IMR-90 (cell line): Measurements from ENCODE around the gene LCA5. TPM values are rescaled to one million over a fixed set of nuclear protein-coding genes. Genes with fewer than 3 reads are reported as not detected.

Experiments used
- ATAC-seq: fragments of 200-7000 bp; cut with Tn5 transposase; 2 replicates; pipeline ENCODE4 v1.9.1; 2020; ENCODE audit warnings: low read depth, mild to moderate bottlenecking, moderate library complexity
- BruUV-seq: library from RNA; stranded (reverse); fragments of 400-500 nt; replicated peaks from 2 replicates; lab custom pipeline; 2021; lab: Mats Ljungman, UMichigan
- CTCF ChIA-PET: fragments of 300-600 bp; formaldehyde crosslinking; extraction: SDS; loops from one replicate; lab custom pipeline; 2021; ENCODE audit warnings: antibody characterized with exemption; lab: Yijun Ruan, JAX
- POLR2A ChIA-PET: fragments of 300-600 bp; sonication (Branson Sonifier 250); formaldehyde crosslinking; loops from one replicate; lab custom pipeline; 2022; ENCODE audit warnings: antibody characterized with exemption; ENCODE audit not compliant: unreplicated experiment; lab: Charles Lee
- DNase-seq: peaks from one replicate; pipeline ENCODE4 v3.0.0; 2013
- H2AFZ ChIP-seq: replicated peaks from 2 replicates; pipeline ENCODE3; 2013; ENCODE audit warnings: low read length, mild to moderate bottlenecking; ENCODE audit not compliant: poor library complexity
- H2AK5ac ChIP-seq: 2 replicates; pipeline ENCODE4 v1.6.1; 2013; ENCODE audit warnings: low read depth, low read length, inconsistent platforms
- H2AK9ac ChIP-seq: replicated peaks from 2 replicates; pipeline ENCODE3; 2013; ENCODE audit warnings: mild to moderate bottlenecking, low read depth, low read length, moderate library complexity; ENCODE audit not compliant: poor library complexity
- H2BK120ac ChIP-seq: 2 replicates; pipeline ENCODE4 v1.6.1; 2013; ENCODE audit warnings: low read depth, low read length, inconsistent platforms
- H2BK15ac ChIP-seq: 3 replicates; pipeline ENCODE4 v1.6.1; 2013; ENCODE audit warnings: low read depth, low read length, inconsistent platforms
- H2BK20ac ChIP-seq: 2 replicates; pipeline ENCODE4 v1.6.1; 2013; ENCODE audit warnings: low read depth, mild to moderate bottlenecking, inconsistent platforms, low read length, moderate library complexity
- H2BK5ac ChIP-seq: 2 replicates; pipeline ENCODE4 v1.6.1; 2013; ENCODE audit warnings: mild to moderate bottlenecking, low read depth, low read length, inconsistent platforms; ENCODE audit not compliant: poor library complexity, severe bottlenecking
- H3K14ac ChIP-seq: replicated peaks from 2 replicates; pipeline ENCODE4 v1.6.1; 2013; ENCODE audit warnings: low read depth, low read length, inconsistent platforms
- H3K18ac ChIP-seq: 2 replicates; pipeline ENCODE4 v1.6.1; 2013; ENCODE audit warnings: low read depth, low read length, control low read depth
- H3K23ac ChIP-seq: 2 replicates; pipeline ENCODE4 v1.6.1; 2013; ENCODE audit warnings: low read depth, low read length, inconsistent platforms
- H3K27ac ChIP-seq: 2 replicates; pipeline ENCODE4 v1.5.1; 2013; ENCODE audit warnings: mild to moderate bottlenecking, control low read depth, low read length; ENCODE audit not compliant: insufficient read depth
- H3K27me3 ChIP-seq: 2 replicates; pipeline ENCODE4 v1.6.1; 2013; ENCODE audit warnings: low read length; ENCODE audit not compliant: control insufficient read depth, insufficient read depth
- H3K36me3 ChIP-seq: 2 replicates; pipeline ENCODE4 v1.6.1; 2013; ENCODE audit warnings: low read length, mixed read lengths; ENCODE audit not compliant: control insufficient read depth, insufficient read depth
- H3K4ac ChIP-seq: 2 replicates; pipeline ENCODE4 v1.6.1; 2013; ENCODE audit warnings: low read depth, low read length, inconsistent platforms
- H3K4me1 ChIP-seq: 2 replicates; pipeline ENCODE4 v1.6.1; 2013; ENCODE audit warnings: low read length, mixed read lengths; ENCODE audit not compliant: control insufficient read depth, insufficient read depth
- H3K4me2 ChIP-seq: 2 replicates; pipeline ENCODE4 v1.6.1; 2013; ENCODE audit warnings: low read depth, mild to moderate bottlenecking, control low read depth, low read length, moderate library complexity
- H3K4me3 ChIP-seq: 2 replicates; pipeline ENCODE4 v1.5.1; 2013; ENCODE audit warnings: low read depth, mild to moderate bottlenecking, control low read depth, low read length, moderate library complexity; ENCODE audit not compliant: insufficient read depth
- H3K56ac ChIP-seq: 2 replicates; pipeline ENCODE4 v1.6.1; 2013; ENCODE audit warnings: low read length, inconsistent platforms; ENCODE audit not compliant: insufficient read depth; ENCODE audit errors: extremely low read depth
- H3K79me1 ChIP-seq, 2 experiments: 2 replicates each; pipeline ENCODE4 v1.6.1; 2013; ENCODE audit warnings: low read length in 2 of 2, inconsistent platforms in 1 of 2, low read depth in 1 of 2
- H3K9ac ChIP-seq: 2 replicates; pipeline ENCODE4 v1.6.1; 2013; ENCODE audit warnings: low read depth, low read length, control low read depth
- H3K9me1 ChIP-seq: 2 replicates; pipeline ENCODE4 v1.6.1; 2013; ENCODE audit warnings: low read length, inconsistent platforms; ENCODE audit not compliant: insufficient read depth
- H3K9me3 ChIP-seq: 2 replicates; pipeline ENCODE4 v1.6.1; 2013; ENCODE audit warnings: low read length; ENCODE audit not compliant: control insufficient read depth, insufficient read depth
- H4K20me1 ChIP-seq: 2 replicates; pipeline ENCODE4 v1.6.1; 2013; ENCODE audit warnings: low read length, inconsistent platforms; ENCODE audit not compliant: insufficient read depth
- H4K5ac ChIP-seq: 2 replicates; pipeline ENCODE4 v1.6.1; 2013; ENCODE audit warnings: mild to moderate bottlenecking, low read depth, low read length, control low read depth
- H4K8ac ChIP-seq, 2 experiments: 2 replicates each; pipeline ENCODE4 v1.6.1; 2013; ENCODE audit warnings: low read depth in 2 of 2, low read length in 2 of 2, control low read depth in 1 of 2, inconsistent platforms in 1 of 2
- H4K91ac ChIP-seq: 2 replicates; pipeline ENCODE4 v1.6.1; 2013; ENCODE audit warnings: low read depth, low read length, inconsistent platforms; ENCODE audit not compliant: insufficient read depth
- CEBPB ChIP-seq: IDR thresholded peaks from 2 replicates; pipeline ENCODE4 v1.6.1; 2012; ENCODE audit warnings: low read depth, low read length, improper control_type of control experiment
- CHD1 ChIP-seq: IDR thresholded peaks from 2 replicates; pipeline ENCODE4 v1.6.1; 2012; ENCODE audit warnings: low read depth, low read length, improper control_type of control experiment
- MAZ ChIP-seq: IDR thresholded peaks from 2 replicates; pipeline ENCODE4 v1.6.1; 2012; ENCODE audit warnings: low read depth, mild to moderate bottlenecking, low read length, improper control_type of control experiment, moderate library complexity, borderline replicate concordance
- MXI1 ChIP-seq: IDR thresholded peaks from 2 replicates; pipeline ENCODE4 v1.6.1; 2012; ENCODE audit warnings: low read depth, mild to moderate bottlenecking, low read length, moderate library complexity, borderline replicate concordance
- NFE2L2 ChIP-seq: fragments of 150-350 bp; IDR thresholded peaks from 2 replicates; pipeline ENCODE4 v1.6.1; 2016; ENCODE audit warnings: low read depth, mild to moderate bottlenecking, low read length
- RAD21 ChIP-seq: IDR thresholded peaks from 2 replicates; pipeline ENCODE4 v1.6.1; 2012; ENCODE audit warnings: low read length, improper control_type of control experiment
- RCOR1 ChIP-seq: IDR thresholded peaks from 2 replicates; pipeline ENCODE4 v1.6.1; 2012; ENCODE audit warnings: mild to moderate bottlenecking, low read length, improper control_type of control experiment; ENCODE audit not compliant: insufficient replicate concordance
- SMC3 ChIP-seq: fragments of 150-350 bp; IDR thresholded peaks from 2 replicates; pipeline ENCODE4 v1.6.1; 2016; ENCODE audit warnings: low read depth, mild to moderate bottlenecking, antibody characterized with exemption, low read length, moderate library complexity
- WGBS, 2 experiments: methylation state at CpG; one replicate each; pipeline versions ENCODE4 v1.1.5 to v1.1.7; 2013; ENCODE audit warnings: missing lambda C conversion rate in 2 of 2; ENCODE audit not compliant: insufficient read length in 1 of 2; ENCODE audit errors: extremely low coverage in 2 of 2; 5-methylcytosine and 5-hydroxymethylcytosine counted together
- dilution Hi-C: fragments of 300-500 bp; cut with HindIII; formaldehyde crosslinking; loops from one replicate; pipeline ENCODE4 v1.14.3; 2018; ENCODE audit warnings: low sequenced_read_pairs; ENCODE audit not compliant: unreplicated experiment
- in situ Hi-C: fragments of 300-500 bp; cut with MboI; formaldehyde crosslinking; loops from 3 replicates; pipeline ENCODE4 v1.14.3; 2019; ENCODE audit warnings: low sequenced_read_pairs, inconsistent platforms, mixed read lengths
- intact Hi-C: fragments of 100-400 bp; cut with micrococcal nuclease; formaldehyde crosslinking; loops from 2 replicates; pipeline ENCODE4 v1.10.0; 2022
- polyA plus RNA-seq, 3 experiments: library from polyadenylated mRNA; depleted of rRNA; stranded (reverse); fragments of >200 nt; gene quantifications; 2 replicates each; pipeline ENCODE4 v1.2.3, GENCODE V29; 2012; ENCODE audit warnings: low replicate concordance in 1 of 3
- total RNA-seq: library from RNA; depleted of rRNA; stranded (reverse); fragments of >200 nt; gene quantifications from 2 replicates; pipeline ENCODE4 v1.2.3, GENCODE V29; 2012
- TF ChIP-seq, protein P1 (sequence below): fragments of 150-350 bp; IDR thresholded peaks from 2 replicates; pipeline ENCODE4 v1.6.1; 2017; ENCODE audit warnings: mild to moderate bottlenecking, antibody characterized with exemption, low read length, low read depth

The LCA5 gene
- total and polyA plus RNA-seq, 2 of the 4 experiments (the other 2 are of a cell fraction), result 1.2 to 2.0 TPM

DNA sequence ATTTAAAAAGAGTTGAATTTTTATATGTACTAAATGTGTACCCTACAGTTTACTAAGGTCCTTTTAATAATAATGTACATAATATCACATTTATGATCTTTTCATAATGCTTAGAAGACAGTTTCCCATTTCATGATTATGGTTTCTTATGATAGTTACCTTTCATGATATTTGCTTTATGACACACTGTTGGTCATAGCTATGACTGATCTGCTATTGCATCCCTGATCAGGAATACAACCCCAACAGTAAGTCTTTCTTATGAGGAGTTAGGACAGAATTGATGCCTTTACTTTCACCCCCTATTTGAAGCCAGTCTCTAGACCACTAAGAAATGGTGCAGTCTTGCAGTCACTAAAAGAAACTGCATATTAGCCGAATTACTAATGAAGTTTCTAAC is 31.0 kb downstream of the LCA5 start:
- Histone ChIP-seq H3K36me3 (no peaks in the 10 kb centered on the region; the same call in 1 of the 2 replicates), H3K9me1 (0 out of 2 replicates have a peak, but pooled peaks cover 4% of the 10 kb centered on the region), H2AK5ac (no peak overlapping the region), H4K8ac (no peak overlapping the region), H2AFZ (no peak overlapping the region), H3K4me1 (no peaks in the 10 kb centered on the region), H2AK9ac (no peak overlapping the region), H3K23ac (no peak overlapping the region), H2BK120ac (no peak overlapping the region), H3K27me3 (no peaks in the 10 kb centered on the region), H2BK5ac (no peak overlapping the region), H3K56ac (no peak overlapping the region), H3K18ac (no peak overlapping the region), H3K4me2 (no peak overlapping the region), H3K4me3 (no peak overlapping the region), H3K14ac (no peak overlapping the region), H4K20me1 (no peaks in the 10 kb centered on the region), H2BK20ac (no peak overlapping the region), H4K5ac (no peak overlapping the region), H3K27ac (no peak overlapping the region), H2BK15ac (no peak overlapping the region), H4K91ac (no peak overlapping the region), H3K9me3 (no peaks in the 10 kb centered on the region), H3K9ac (no peak overlapping the region), H3K4ac (no peak overlapping the region), H3K79me1 (peaks cover 0 to 8% of the 10 kb centered on the region in 2 experiments; a peak in 2 of 4 replicates)
- WGBS, 2 experiments, result no CpG with 5 or more reads among the region's 1 CpG
- dilution Hi-C loops, result no loop called here
- TF ChIP-seq, protein P1, sequence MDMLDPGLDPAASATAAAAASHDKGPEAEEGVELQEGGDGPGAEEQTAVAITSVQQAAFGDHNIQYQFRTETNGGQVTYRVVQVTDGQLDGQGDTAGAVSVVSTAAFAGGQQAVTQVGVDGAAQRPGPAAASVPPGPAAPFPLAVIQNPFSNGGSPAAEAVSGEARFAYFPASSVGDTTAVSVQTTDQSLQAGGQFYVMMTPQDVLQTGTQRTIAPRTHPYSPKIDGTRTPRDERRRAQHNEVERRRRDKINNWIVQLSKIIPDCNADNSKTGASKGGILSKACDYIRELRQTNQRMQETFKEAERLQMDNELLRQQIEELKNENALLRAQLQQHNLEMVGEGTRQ, result no peak
- no peak for TF ChIP-seq RCOR1
- no peak for TF ChIP-seq MAZ
- no peak for TF ChIP-seq CHD1
- TF ChIP-seq MXI1, result no peak
- no peak; the same call in 1 of the 2 replicates for TF ChIP-seq CEBPB
- no peak for TF ChIP-seq SMC3
- no peak for TF ChIP-seq RAD21
- no peak for TF ChIP-seq NFE2L2
- ChIA-PET CTCF (no interaction called here), POLR2A (no interaction called here)
- no peak for ATAC-seq
- in situ Hi-C loops, result no loop called here
- DNase-seq, result peak; percentile 46
- BruUV-seq, result no TSS peak
- intact Hi-C loops, result no loop called here
